Left ventricle myocardium inferior (tissue), 1 donor: Measurements from ENCODE around the gene ZNF789. TPM values are rescaled to one million over a fixed set of nuclear protein-coding genes. Genes with fewer than 3 reads are reported as not detected.

Source experiments
- DNase-seq: peaks from one replicate; pipeline ENCODE4 v3.0.0-alpha.2; 2020
- H3K27ac ChIP-seq: fragments of 200-600 bp; replicated peaks from 2 replicates; pipeline ENCODE4 v1.8.0; 2021
- H3K27me3 ChIP-seq: fragments of 200-600 bp; 2 replicates; pipeline ENCODE4 v1.8.0; 2021; ENCODE audit warnings: low read depth
- H3K36me3 ChIP-seq: fragments of 200-600 bp; 2 replicates; pipeline ENCODE4 v1.8.0; 2021
- H3K4me1 ChIP-seq: fragments of 200-600 bp; 2 replicates; pipeline ENCODE4 v1.8.0; 2021
- H3K4me3 ChIP-seq: fragments of 200-600 bp; 2 replicates; pipeline ENCODE4 v1.8.0; 2021; ENCODE audit warnings: mild to moderate bottlenecking, moderate library complexity
- H3K9me3 ChIP-seq: fragments of 200-600 bp; replicated peaks from 2 replicates; pipeline ENCODE4 v1.8.0; 2021
- CTCF ChIP-seq: fragments of 200-600 bp; IDR thresholded peaks from 2 replicates; pipeline ENCODE4 v1.8.0; 2021; ENCODE audit warnings: antibody characterized with exemption, mild to moderate bottlenecking, borderline replicate concordance
- intact Hi-C: fragments of 100-400 bp; cut with micrococcal nuclease; formaldehyde crosslinking; loops from one replicate; pipeline ENCODE4 v1.11.0; 2022
- total RNA-seq: library from RNA; stranded (reverse); fragmentation: NEBNext Ultra II Directional; extraction: Animal tissue kit (Norgen Biotek cat#: 25700); gene quantifications from one replicate; pipeline ENCODE4 v1.2.1, GENCODE V29; 2021
- donor health status: DM: no; HTN: yes; CAD: no; lungs with severe emphysema.

The ZNF789 gene
- total RNA-seq, 1 donor from 2014 or later: 3.3 TPM

- Histone ChIP-seq H3K36me3 (no peaks in the 10 kb centered on the region), H3K9me3 (no peaks in the 10 kb centered on the region), H3K27ac (peak overlapping the region; percentile 99), H3K4me1 (peaks cover 52% of the 10 kb centered on the region), H3K4me3 (peak overlapping the region; percentile 71), H3K27me3 (no peaks in the 10 kb centered on the region)
- DNase-seq: no peak
- no peak for TF ChIP-seq CTCF
- intact Hi-C loops: no loop called here
These were observed 32.6 kb downstream of the ZNF789 start for GRCh38 chr7:99505324-99505662.

- H3K9me3 ChIP-seq: no peaks in the 10 kb centered on the region
- no peaks in the 10 kb centered on the region for H3K27me3 ChIP-seq
- intact Hi-C loops: no loop called here
- H3K27ac ChIP-seq: no peak overlapping the region
- no peak overlapping the region for H3K4me3 ChIP-seq
- no peak for DNase-seq
- H3K36me3 ChIP-seq: peaks cover 64% of the 10 kb centered on the region
- no peaks in the 10 kb centered on the region for H3K4me1 ChIP-seq
- TF ChIP-seq CTCF: no peak
These were observed 41.4 kb downstream of the ZNF789 start for GRCh38 chr7:99514050-99514449.

GRCh38 chr7:99521399-99521798 lies 48.7 kb downstream of the ZNF789 start:
- Histone ChIP-seq H3K9me3 (no peaks in the 10 kb centered on the region), H3K4me3 (no peak overlapping the region), H3K27ac (no peak overlapping the region), H3K4me1 (no peaks in the 10 kb centered on the region), H3K36me3 (peaks cover 75% of the 10 kb centered on the region), H3K27me3 (no peaks in the 10 kb centered on the region)
- intact Hi-C loops: no loop called here
- DNase-seq: no peak
- no peak for TF ChIP-seq CTCF

GRCh38 chr7:99525713-99526440 lies 53.2 kb downstream of the ZNF789 start:
- Histone ChIP-seq H3K27ac (no peak overlapping the region), H3K4me3 (no peak overlapping the region), H3K36me3 (peaks cover 85% of the 10 kb centered on the region), H3K27me3 (no peaks in the 10 kb centered on the region), H3K9me3 (peaks cover 30% of the 10 kb centered on the region), H3K4me1 (no peaks in the 10 kb centered on the region)
- DNase-seq: no peak
- TF ChIP-seq CTCF: no peak
- intact Hi-C loops: no loop called here

- Histone ChIP-seq H3K4me1 (no peaks in the 10 kb centered on the region), H3K36me3 (peaks cover 80% of the 10 kb centered on the region), H3K27me3 (no peaks in the 10 kb centered on the region), H3K27ac (no peak overlapping the region), H3K4me3 (no peak overlapping the region), H3K9me3 (peaks cover 85% of the 10 kb centered on the region)
- no peak for TF ChIP-seq CTCF
- intact Hi-C loops: no loop called here
- no peak for DNase-seq
These were observed 58.7 kb downstream of the ZNF789 start for GRCh38 chr7:99531354-99531765.

- no peaks in the 10 kb centered on the region for H3K27me3 ChIP-seq
- no peak overlapping the region for H3K4me3 ChIP-seq
- no peaks in the 10 kb centered on the region for H3K4me1 ChIP-seq
- peaks cover 42% of the 10 kb centered on the region for H3K36me3 ChIP-seq
- TF ChIP-seq CTCF: no peak
- peaks cover 99% of the 10 kb centered on the region for H3K9me3 ChIP-seq
- DNase-seq: no peak
- intact Hi-C loops: no loop called here
- H3K27ac ChIP-seq: no peak overlapping the region
These were observed 63.0 kb downstream of the ZNF789 start for GRCh38 chr7:99535667-99536066.
